Prostate gland (tissue), 2 donors: ENCODE measurements around the gene TGFBR3L.

Experiments used
- POLR2AphosphoS5 ChIP-seq: sonication (generic); formaldehyde crosslinking; IDR thresholded peaks from one replicate; pipeline ENCODE4 v1.6.1; 2017; ENCODE audit warnings: antibody characterized with exemption
- TF ChIP-seq, protein P1 (sequence below), 4 experiments: fragments of 200-600 bp in 2 of 4; fragments of 450-650 bp in 2 of 4; sonication (generic) in 2 of 4; IDR thresholded peaks; 1 replicate in 3 of 4; 2 replicates in 1 of 4; pipeline ENCODE4 v1.5.1; 2016 to 2019; ENCODE audit warnings: antibody characterized with exemption in 4 of 4, mild to moderate bottlenecking in 2 of 4, moderate library complexity in 2 of 4

DNA sequence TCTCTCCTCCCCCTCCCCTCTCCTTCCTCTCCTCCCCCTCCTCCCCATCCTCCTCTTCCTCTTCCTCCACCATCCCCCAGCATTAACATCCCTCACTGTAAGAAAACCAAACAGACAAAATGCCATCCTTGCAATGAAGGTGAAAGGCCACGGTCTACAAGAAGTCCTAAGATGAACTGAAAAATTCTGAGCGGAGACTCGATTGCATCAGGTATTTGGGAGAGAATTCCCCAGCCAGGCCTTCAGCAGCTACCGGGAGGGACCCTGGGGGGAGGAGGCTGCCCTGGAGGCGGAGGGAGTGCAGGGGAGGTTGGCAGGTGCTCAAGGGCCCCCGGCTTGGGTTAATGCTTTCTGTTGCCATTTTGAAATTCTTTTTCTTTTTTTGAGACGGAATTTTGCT, 38.9 kb downstream of the TGFBR3L start:
- TF ChIP-seq POLR2AphosphoS5: no peak
- TF ChIP-seq, protein P1, sequence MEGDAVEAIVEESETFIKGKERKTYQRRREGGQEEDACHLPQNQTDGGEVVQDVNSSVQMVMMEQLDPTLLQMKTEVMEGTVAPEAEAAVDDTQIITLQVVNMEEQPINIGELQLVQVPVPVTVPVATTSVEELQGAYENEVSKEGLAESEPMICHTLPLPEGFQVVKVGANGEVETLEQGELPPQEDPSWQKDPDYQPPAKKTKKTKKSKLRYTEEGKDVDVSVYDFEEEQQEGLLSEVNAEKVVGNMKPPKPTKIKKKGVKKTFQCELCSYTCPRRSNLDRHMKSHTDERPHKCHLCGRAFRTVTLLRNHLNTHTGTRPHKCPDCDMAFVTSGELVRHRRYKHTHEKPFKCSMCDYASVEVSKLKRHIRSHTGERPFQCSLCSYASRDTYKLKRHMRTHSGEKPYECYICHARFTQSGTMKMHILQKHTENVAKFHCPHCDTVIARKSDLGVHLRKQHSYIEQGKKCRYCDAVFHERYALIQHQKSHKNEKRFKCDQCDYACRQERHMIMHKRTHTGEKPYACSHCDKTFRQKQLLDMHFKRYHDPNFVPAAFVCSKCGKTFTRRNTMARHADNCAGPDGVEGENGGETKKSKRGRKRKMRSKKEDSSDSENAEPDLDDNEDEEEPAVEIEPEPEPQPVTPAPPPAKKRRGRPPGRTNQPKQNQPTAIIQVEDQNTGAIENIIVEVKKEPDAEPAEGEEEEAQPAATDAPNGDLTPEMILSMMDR (IDR thresholded peaks at IDR 0.05): no peak
